ENCODE data around the gene EFHC2. TPM values are rescaled to one million over a fixed set of nuclear protein-coding genes. Genes with fewer than 3 reads are reported as not detected.

Gene EFHC2
- total and polyA plus RNA-seq, 5 donors from 2014 or later, result 0.14 to 1.1 (median 0.47) TPM

DNA sequence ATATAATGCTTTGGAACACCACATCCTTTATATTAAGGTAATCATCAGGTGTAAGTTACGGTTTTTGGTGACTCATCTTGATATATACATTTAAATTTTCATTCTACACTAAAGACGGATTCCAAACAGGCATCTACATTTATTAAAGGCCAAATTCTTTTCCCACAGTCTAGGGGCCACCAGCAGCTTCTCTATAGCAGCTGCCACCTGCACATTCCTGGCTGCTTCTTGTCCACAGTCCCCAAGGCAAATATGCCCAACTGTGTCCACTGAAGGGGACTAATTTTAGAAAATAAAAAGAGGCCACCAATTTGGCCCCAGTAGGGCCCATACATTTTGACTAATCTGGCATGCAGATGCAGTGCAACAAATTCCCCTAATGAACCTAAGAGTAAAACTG is 96.6 kb downstream of the EFHC2 start:
- Histone ChIP-seq H3K36me3 (ENCODE audit: control insufficient read depth, insufficient read depth, low read length) (no peaks in the 10 kb centered on the region), H3K27ac (ENCODE audit: insufficient read depth, low read length, poor library complexity, severe bottlenecking) (no peak overlapping the region), H3K4me3 (ENCODE audit: low read depth, low read length) (no peak overlapping the region), H3K4me1 (ENCODE audit: control insufficient read depth, insufficient read depth, low read length, poor library complexity, severe bottlenecking) (peaks cover 7% of the 10 kb centered on the region), H3K27me3 (ENCODE audit: control insufficient read depth, insufficient read depth, low read length) (no peaks in the 10 kb centered on the region), H3K9me3 (ENCODE audit: control insufficient read depth in 2 of 2, low read length in 2 of 2) (no peaks in the 10 kb centered on the region)
- Mint-ChIP-seq H3K4me1 (peaks cover 11 to 29% (median 16%) of the 10 kb centered on the region in 4 donors), H3K27ac (no peak overlapping the region), H3K36me3 (no peaks in the 10 kb centered on the region), H3K4me3 (no peak overlapping the region), H3K9me3 (no peaks in the 10 kb centered on the region), H3K27me3 (no peaks in the 10 kb centered on the region)
- DNase-seq (no peak), ATAC-seq (ENCODE audit: low read depth in 2 of 2) (no peak)

DNA sequence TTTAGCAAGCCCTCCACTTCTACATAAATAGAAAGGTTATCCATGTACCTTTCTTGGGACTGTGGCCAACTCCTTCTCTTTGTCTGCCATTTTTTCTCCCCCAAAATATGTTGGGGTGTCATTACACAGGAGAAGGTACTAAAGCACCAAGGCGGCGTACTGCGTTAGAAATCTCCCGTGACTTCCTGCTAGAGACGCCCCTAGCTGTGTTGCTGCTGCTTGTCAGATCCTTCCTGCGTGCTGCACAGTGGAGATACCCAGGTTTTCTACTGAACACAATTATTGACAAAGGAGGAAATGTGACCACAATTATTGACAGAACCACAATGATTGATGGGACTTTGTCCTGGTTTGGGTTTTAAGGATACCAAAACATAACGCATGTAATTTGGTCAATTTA is 97.7 kb downstream of the EFHC2 start:
- H3K27ac ChIP-seq (ENCODE audit: insufficient read depth, low read length, poor library complexity, severe bottlenecking), result no peak overlapping the region
- Mint-ChIP-seq H3K4me1 (peaks cover 8 to 26% (median 15%) of the 10 kb centered on the region in 4 donors), H3K4me3 (peak overlapping the region in 1 of 4 donors; percentile 23), H3K9me3 (no peaks in the 10 kb centered on the region), H3K27me3 (no peaks in the 10 kb centered on the region), H3K27ac (peak overlapping the region; percentile 45 to 76 (median 71)), H3K36me3 (no peaks in the 10 kb centered on the region)
- DNase-seq, result peak in 2 of 3 donors; percentile 24 to 58
- peak overlapping the region; percentile 32 for H3K4me3 ChIP-seq (ENCODE audit: low read depth, low read length)
- H3K36me3 ChIP-seq (ENCODE audit: control insufficient read depth, insufficient read depth, low read length), result no peaks in the 10 kb centered on the region
- peaks cover 2% of the 10 kb centered on the region for H3K27me3 ChIP-seq (ENCODE audit: control insufficient read depth, insufficient read depth, low read length)
- peaks cover 7% of the 10 kb centered on the region for H3K4me1 ChIP-seq (ENCODE audit: control insufficient read depth, insufficient read depth, low read length, poor library complexity, severe bottlenecking)
- peak; percentile 57 to 81 for ATAC-seq (ENCODE audit: low read depth in 2 of 2)
- H3K9me3 ChIP-seq (ENCODE audit: control insufficient read depth in 2 of 2, low read length in 2 of 2), result no peaks in the 10 kb centered on the region

DNA sequence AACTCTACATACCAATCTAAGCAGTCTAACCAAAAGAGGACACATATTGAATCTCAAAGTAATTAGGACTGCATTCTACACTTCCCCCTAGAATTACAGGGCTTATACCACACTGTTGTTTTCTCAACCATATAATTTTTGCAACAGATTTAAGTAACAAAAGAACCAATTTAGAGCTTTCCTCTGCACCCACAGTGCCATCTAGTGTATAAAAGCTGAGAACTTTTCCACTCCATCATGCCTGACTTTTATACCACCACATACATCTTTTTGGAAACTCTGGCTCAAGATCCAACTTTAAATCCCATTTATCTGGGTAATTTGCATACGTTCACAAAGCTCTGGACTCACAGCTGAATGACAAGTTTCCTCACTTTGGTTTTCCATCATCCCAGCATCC is 99.5 kb downstream of the EFHC2 start:
- no peaks in the 10 kb centered on the region for H3K9me3 Mint-ChIP-seq
- Histone ChIP-seq H3K27me3 (ENCODE audit: control insufficient read depth, insufficient read depth, low read length) (peaks cover 2% of the 10 kb centered on the region), H3K27ac (ENCODE audit: insufficient read depth, low read length, poor library complexity, severe bottlenecking) (no peak overlapping the region), H3K4me3 (ENCODE audit: low read depth, low read length) (no peak overlapping the region), H3K9me3 (ENCODE audit: control insufficient read depth in 2 of 2, low read length in 2 of 2) (no peaks in the 10 kb centered on the region), H3K36me3 (ENCODE audit: control insufficient read depth, insufficient read depth, low read length) (no peaks in the 10 kb centered on the region), H3K4me1 (ENCODE audit: control insufficient read depth, insufficient read depth, low read length, poor library complexity, severe bottlenecking) (peaks cover 7% of the 10 kb centered on the region)
- H3K36me3 Mint-ChIP-seq, result no peaks in the 10 kb centered on the region
- H3K27me3 Mint-ChIP-seq, result no peaks in the 10 kb centered on the region
- peaks cover 8 to 23% (median 13%) of the 10 kb centered on the region in 4 donors for H3K4me1 Mint-ChIP-seq
- DNase-seq (peak in 2 of 3 donors; percentile 48 to 51), ATAC-seq (ENCODE audit: low read depth in 2 of 2) (peak in 1 of 2 donors; percentile 34)
- H3K4me3 Mint-ChIP-seq, result no peak overlapping the region
- no peak overlapping the region for H3K27ac Mint-ChIP-seq

DNA sequence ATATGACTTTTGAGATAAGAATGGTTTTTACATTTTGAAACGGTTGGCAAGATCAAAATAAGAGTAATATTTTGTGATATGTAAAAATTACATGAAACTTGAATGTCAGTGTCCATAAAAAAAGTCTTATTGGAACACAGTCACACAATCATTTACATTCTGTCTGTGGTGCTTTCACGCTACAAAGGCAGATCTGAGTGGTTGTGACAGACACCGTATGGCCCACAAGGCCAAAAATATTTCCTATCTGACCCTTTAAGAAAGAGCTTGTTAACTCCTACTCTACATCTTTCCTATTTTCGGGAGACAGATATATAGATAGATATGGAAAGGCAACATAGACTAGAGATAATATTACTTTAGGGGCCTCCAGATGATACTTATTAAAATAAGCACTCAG is 101.9 kb downstream of the EFHC2 start:
- no peak for ATAC-seq (ENCODE audit: low read depth in 2 of 2)
- Mint-ChIP-seq H3K27me3 (no peaks in the 10 kb centered on the region), H3K27ac (no peak overlapping the region), H3K4me3 (no peak overlapping the region), H3K9me3 (peaks cover 0 to 8% (median 0%) of the 10 kb centered on the region in 7 donors), H3K36me3 (no peaks in the 10 kb centered on the region), H3K4me1 (peaks cover 8 to 23% (median 13%) of the 10 kb centered on the region in 4 donors)
- no peaks in the 10 kb centered on the region for H3K9me3 ChIP-seq (ENCODE audit: control insufficient read depth in 2 of 2, low read length in 2 of 2)
- no peak overlapping the region for H3K4me3 ChIP-seq (ENCODE audit: low read depth, low read length)
- H3K27me3 ChIP-seq (ENCODE audit: control insufficient read depth, insufficient read depth, low read length), result peaks cover 5% of the 10 kb centered on the region
- H3K27ac ChIP-seq (ENCODE audit: insufficient read depth, low read length, poor library complexity, severe bottlenecking), result no peak overlapping the region
- no peaks in the 10 kb centered on the region for H3K36me3 ChIP-seq (ENCODE audit: control insufficient read depth, insufficient read depth, low read length)
- DNase-seq, result no peak
- peaks cover 7% of the 10 kb centered on the region for H3K4me1 ChIP-seq (ENCODE audit: control insufficient read depth, insufficient read depth, low read length, poor library complexity, severe bottlenecking)

DNA sequence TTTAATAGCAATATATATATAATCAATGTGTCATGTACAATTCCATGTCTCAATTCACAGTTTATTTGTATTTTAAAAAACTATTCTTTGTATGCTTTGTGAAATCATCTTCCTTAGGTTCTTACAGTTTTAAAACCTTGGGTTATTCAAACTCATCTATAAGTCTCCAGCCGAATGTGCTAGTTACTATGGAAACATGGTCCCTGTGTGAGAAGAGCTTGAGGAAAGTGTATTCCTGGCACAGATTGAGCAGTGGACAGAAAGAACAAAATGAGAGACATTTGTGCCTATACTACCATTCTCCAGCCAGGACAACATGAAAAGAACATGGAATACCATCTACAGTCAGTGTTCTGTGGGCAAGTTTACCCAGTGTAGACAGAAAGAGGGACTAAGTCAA is 103.4 kb downstream of the EFHC2 start:
- no peak overlapping the region for H3K27ac Mint-ChIP-seq
- no peaks in the 10 kb centered on the region for H3K4me1 ChIP-seq (ENCODE audit: control insufficient read depth, insufficient read depth, low read length, poor library complexity, severe bottlenecking)
- ATAC-seq (ENCODE audit: low read depth in 2 of 2) (no peak), DNase-seq (no peak)
- H3K9me3 Mint-ChIP-seq, result peaks cover 0 to 8% (median 0%) of the 10 kb centered on the region in 7 donors
- H3K27me3 Mint-ChIP-seq, result peaks cover 8% of the 10 kb centered on the region
- no peaks in the 10 kb centered on the region for H3K36me3 Mint-ChIP-seq
- no peaks in the 10 kb centered on the region for H3K9me3 ChIP-seq (ENCODE audit: control insufficient read depth in 2 of 2, low read length in 2 of 2)
- no peak overlapping the region for H3K4me3 ChIP-seq (ENCODE audit: low read depth, low read length)
- H3K27me3 ChIP-seq (ENCODE audit: control insufficient read depth, insufficient read depth, low read length), result peaks cover 5% of the 10 kb centered on the region
- peaks cover 0 to 17% (median 10%) of the 10 kb centered on the region in 4 donors for H3K4me1 Mint-ChIP-seq
- H3K36me3 ChIP-seq (ENCODE audit: control insufficient read depth, insufficient read depth, low read length), result no peaks in the 10 kb centered on the region
- H3K4me3 Mint-ChIP-seq, result no peak overlapping the region
- H3K27ac ChIP-seq (ENCODE audit: insufficient read depth, low read length, poor library complexity, severe bottlenecking), result no peak overlapping the region

DNA sequence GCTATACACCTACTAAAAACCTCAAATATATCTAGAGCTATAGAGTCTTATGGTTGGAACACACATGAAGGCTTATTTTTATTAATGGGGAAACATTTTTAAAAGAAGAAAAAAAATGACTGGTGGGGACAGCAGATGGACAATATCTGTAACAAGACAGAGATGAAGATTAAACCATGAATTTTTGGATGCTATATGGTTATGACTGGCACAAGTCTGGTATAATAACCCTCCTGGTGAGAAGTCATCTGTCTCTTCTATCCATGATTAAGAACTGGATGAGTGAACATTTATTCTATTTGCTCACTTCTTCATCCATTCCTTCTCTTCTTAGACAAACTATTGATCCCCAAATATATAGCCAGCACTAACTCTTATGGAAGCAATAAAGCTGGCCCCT is 104.4 kb downstream of the EFHC2 start:
- Histone ChIP-seq H3K27me3 (ENCODE audit: control insufficient read depth, insufficient read depth, low read length) (peaks cover 5% of the 10 kb centered on the region), H3K4me1 (ENCODE audit: control insufficient read depth, insufficient read depth, low read length, poor library complexity, severe bottlenecking) (no peaks in the 10 kb centered on the region), H3K4me3 (ENCODE audit: low read depth, low read length) (no peak overlapping the region), H3K9me3 (ENCODE audit: control insufficient read depth in 2 of 2, low read length in 2 of 2) (no peaks in the 10 kb centered on the region), H3K36me3 (ENCODE audit: control insufficient read depth, insufficient read depth, low read length) (no peaks in the 10 kb centered on the region), H3K27ac (ENCODE audit: insufficient read depth, low read length, poor library complexity, severe bottlenecking) (no peak overlapping the region)
- DNase-seq (no peak), ATAC-seq (ENCODE audit: low read depth in 2 of 2) (no peak)
- Mint-ChIP-seq H3K36me3 (no peaks in the 10 kb centered on the region), H3K4me3 (no peak overlapping the region), H3K27me3 (peaks cover 8% of the 10 kb centered on the region), H3K9me3 (peaks cover 0 to 8% (median 0%) of the 10 kb centered on the region in 7 donors), H3K27ac (no peak overlapping the region), H3K4me1 (peaks cover 0 to 12% (median 6%) of the 10 kb centered on the region in 4 donors)

DNA sequence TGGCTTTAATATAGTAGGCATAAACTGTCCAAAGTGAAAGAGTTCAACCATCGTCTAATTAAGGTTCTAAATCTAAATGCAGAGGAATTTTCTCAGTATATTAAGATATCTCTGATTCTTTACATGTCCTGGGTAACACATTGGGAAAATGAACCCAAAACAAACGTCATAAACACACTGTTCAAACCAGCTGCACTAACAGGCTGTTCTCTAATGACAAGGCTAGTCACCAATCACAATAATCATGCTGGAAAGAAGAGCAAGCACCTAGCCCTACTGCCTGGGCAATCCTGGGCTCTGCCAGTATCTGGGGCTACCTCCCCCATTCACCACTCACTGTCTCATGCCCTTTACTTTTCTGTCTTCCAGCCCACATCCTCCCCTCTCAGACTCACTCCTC is 107.9 kb downstream of the EFHC2 start:
- DNase-seq (no peak), ATAC-seq (ENCODE audit: low read depth in 2 of 2) (no peak)
- no peak overlapping the region for H3K27ac ChIP-seq (ENCODE audit: insufficient read depth, low read length, poor library complexity, severe bottlenecking)
- Mint-ChIP-seq H3K27me3 (peaks cover 8% of the 10 kb centered on the region), H3K4me1 (peaks cover 0 to 5% (median 0%) of the 10 kb centered on the region in 4 donors), H3K36me3 (no peaks in the 10 kb centered on the region), H3K4me3 (no peak overlapping the region), H3K27ac (no peak overlapping the region), H3K9me3 (peaks cover 0 to 8% (median 0%) of the 10 kb centered on the region in 7 donors)
- no peaks in the 10 kb centered on the region for H3K36me3 ChIP-seq (ENCODE audit: control insufficient read depth, insufficient read depth, low read length)
- no peaks in the 10 kb centered on the region for H3K4me1 ChIP-seq (ENCODE audit: control insufficient read depth, insufficient read depth, low read length, poor library complexity, severe bottlenecking)
- peaks cover 3% of the 10 kb centered on the region for H3K27me3 ChIP-seq (ENCODE audit: control insufficient read depth, insufficient read depth, low read length)
- H3K9me3 ChIP-seq (ENCODE audit: control insufficient read depth in 2 of 2, low read length in 2 of 2), result no peaks in the 10 kb centered on the region
- no peak overlapping the region for H3K4me3 ChIP-seq (ENCODE audit: low read depth, low read length)

DNA sequence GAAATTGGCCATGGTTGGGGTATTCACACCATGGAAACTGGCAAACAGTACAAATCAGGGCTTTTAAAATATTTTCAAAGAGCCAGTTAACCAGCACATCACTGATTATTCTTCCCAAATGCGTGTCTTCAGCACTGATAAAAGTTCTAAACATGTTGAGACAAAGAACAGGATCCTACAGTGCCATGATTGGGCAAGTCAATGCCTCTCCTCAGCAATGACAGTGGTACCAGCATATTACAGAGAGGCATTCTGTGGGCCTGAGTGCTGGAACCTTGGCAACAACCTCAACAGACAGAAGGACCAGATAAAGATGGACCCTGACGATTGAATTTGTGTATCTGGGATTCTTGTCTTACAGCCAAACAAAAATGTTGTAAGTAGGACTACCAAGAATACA is 108.9 kb downstream of the EFHC2 start:
- no peak for ATAC-seq (ENCODE audit: low read depth in 2 of 2)
- H3K4me3 ChIP-seq (ENCODE audit: low read depth, low read length), result no peak overlapping the region
- peaks cover 3% of the 10 kb centered on the region for H3K27me3 ChIP-seq (ENCODE audit: control insufficient read depth, insufficient read depth, low read length)
- DNase-seq, result no peak
- H3K36me3 Mint-ChIP-seq, result no peaks in the 10 kb centered on the region
- H3K27me3 Mint-ChIP-seq, result peaks cover 8% of the 10 kb centered on the region
- H3K4me3 Mint-ChIP-seq, result no peak overlapping the region
- peaks cover 0 to 8% (median 0%) of the 10 kb centered on the region in 7 donors for H3K9me3 Mint-ChIP-seq
- peaks cover 0 to 5% (median 0%) of the 10 kb centered on the region in 4 donors for H3K4me1 Mint-ChIP-seq
- no peaks in the 10 kb centered on the region for H3K36me3 ChIP-seq (ENCODE audit: control insufficient read depth, insufficient read depth, low read length)
- H3K27ac ChIP-seq (ENCODE audit: insufficient read depth, low read length, poor library complexity, severe bottlenecking), result no peak overlapping the region
- H3K9me3 ChIP-seq (ENCODE audit: control insufficient read depth in 2 of 2, low read length in 2 of 2), result no peaks in the 10 kb centered on the region
- no peak overlapping the region for H3K27ac Mint-ChIP-seq
- H3K4me1 ChIP-seq (ENCODE audit: control insufficient read depth, insufficient read depth, low read length, poor library complexity, severe bottlenecking), result no peaks in the 10 kb centered on the region

All from CD4-positive, CD25-positive, alpha-beta regulatory T cell (primary cell).